ENCODE results near the gene RBMY1J. TPM values are rescaled to one million over a fixed set of nuclear protein-coding genes. Genes with fewer than 3 reads are reported as not detected.
"Not testable (repeated sequence)": the region's sequence is repeated elsewhere in the genome, so short reads cannot be mapped to it uniquely, and the experiment has no call there.

Gene RBMY1J
- total RNA-seq (not detected), polyA plus RNA-seq (not detected), total RNA-seq (0 reads per million in 6 experiments)

DNA sequence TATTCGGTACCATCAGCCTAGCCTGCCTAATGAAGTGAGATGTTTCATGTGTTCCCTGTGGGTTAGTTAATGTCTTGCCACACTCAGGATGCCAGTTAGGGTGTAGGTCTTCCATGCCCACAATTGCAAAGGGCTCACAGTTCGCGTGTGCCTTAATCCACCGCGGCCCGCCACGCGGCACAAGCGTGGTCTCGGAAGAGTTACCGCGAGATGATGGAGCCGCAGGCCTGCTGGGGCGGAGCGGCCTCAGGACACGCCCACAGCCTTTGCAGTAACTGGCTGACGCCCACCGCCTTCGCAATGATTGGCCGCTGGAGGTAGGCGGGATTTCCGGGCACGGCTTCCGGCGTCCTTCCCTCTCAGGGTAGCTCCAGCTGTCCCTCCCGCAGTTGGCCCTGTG lies at the start of gene RBMY1J:
Gene RBMY1J, plus strand, starts transcription at position 301 of the 400 bp plus-strand sequence. CDS start 2,038 bp downstream, outside the sequence.
- H3K4me1 Mint-ChIP-seq, H3K4me3 Mint-ChIP-seq, POLR2A ChIA-PET, H3K27ac Mint-ChIP-seq, DNase-seq, H3K36me3 Mint-ChIP-seq, H3K27me3 Mint-ChIP-seq, H3K9me3 Mint-ChIP-seq, ATAC-seq: not testable (repeated sequence)

DNA sequence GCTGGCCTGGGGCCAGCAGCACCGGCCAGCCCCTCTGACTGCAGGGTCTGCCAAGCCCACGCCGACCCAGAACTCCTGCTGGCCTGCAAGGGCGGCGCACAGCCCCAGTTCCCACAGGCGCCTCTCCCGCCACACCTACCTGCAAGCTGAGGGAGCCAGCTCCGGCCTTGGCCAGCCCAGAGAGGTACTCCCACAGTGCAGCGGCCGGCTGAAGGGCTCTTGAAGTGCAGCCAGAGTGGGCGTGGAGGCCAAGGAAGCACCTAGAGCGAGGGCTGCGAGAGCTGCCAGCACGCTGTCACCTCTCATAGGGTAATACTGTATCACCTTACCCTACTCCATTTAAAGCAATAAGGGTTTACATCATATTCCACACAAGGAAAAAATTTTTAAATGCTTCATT lies 35.8 kb upstream of the RBMY1J start:
- H3K9me3 Mint-ChIP-seq = no peaks in the 10 kb centered on the region
- H3K27me3 Mint-ChIP-seq = no peaks in the 10 kb centered on the region
- no peak overlapping the region for H3K4me3 Mint-ChIP-seq
- DNase-seq (no peak), ATAC-seq (no peak)
- no peaks in the 10 kb centered on the region for H3K4me1 Mint-ChIP-seq
- POLR2A ChIA-PET = no interaction called here
- no peaks in the 10 kb centered on the region for H3K36me3 Mint-ChIP-seq
- no peak overlapping the region for H3K27ac Mint-ChIP-seq

DNA sequence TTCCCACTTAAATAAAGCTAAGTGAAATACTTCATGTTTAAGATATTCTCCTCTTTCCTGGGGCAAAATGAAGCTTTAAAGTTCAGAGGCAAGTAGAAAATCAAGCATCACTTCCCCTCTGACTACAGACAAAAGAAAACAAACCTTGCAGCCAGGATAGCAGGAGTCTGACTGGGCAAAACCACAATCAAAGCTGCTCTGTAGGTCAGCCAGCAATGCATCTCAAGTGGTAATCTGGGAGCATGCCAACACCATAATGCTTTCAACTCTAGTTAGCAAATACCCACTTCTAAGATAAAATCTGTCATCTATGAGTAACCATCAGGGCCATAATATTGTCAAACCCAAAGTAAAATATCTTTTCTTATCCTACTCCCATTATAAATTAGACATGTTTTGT lies 32.6 kb upstream of the RBMY1J start:
- no peak for ATAC-seq

DNA sequence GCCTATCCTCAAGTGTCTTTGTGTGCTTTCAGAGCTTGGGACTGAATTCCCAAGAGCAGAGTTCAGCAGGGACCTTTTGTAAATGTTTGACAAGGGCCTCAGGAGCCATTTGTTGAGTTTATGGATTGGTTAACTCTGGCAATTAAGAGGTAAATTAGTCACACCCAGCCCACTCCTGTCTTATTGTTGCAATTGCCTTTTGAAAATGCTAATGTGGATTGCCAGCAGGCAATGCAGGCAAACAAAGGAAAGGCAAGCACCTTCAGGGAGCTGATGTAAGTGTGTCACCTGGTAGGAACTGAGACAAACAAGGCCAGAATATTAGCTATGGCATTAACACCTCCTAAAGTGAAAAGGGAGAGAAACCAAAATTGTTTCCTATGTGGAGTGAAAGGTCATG lies 29.7 kb upstream of the RBMY1J start:
- DNase-seq (no peak), ATAC-seq (no peak)
- POLR2A ChIA-PET = no interaction called here
- Mint-ChIP-seq H3K36me3 (no peaks in the 10 kb centered on the region), H3K27ac (no peak overlapping the region), H3K4me1 (no peaks in the 10 kb centered on the region), H3K27me3 (no peaks in the 10 kb centered on the region), H3K4me3 (no peak overlapping the region), H3K9me3 (peaks cover 0 to 4% (median 0%) of the 10 kb centered on the region in 9 donors)

More for the DNA sequence above, 32.6 kb upstream of the RBMY1J start:
- Mint-ChIP-seq H3K4me3 (no peak overlapping the region), H3K27me3 (no peaks in the 10 kb centered on the region), H3K27ac (no peak overlapping the region), H3K9me3 (peaks cover 0 to 4% (median 0%) of the 10 kb centered on the region in 9 donors), H3K4me1 (no peaks in the 10 kb centered on the region), H3K36me3 (no peaks in the 10 kb centered on the region)
- POLR2A ChIA-PET = no interaction called here
- no peak for DNase-seq

DNA sequence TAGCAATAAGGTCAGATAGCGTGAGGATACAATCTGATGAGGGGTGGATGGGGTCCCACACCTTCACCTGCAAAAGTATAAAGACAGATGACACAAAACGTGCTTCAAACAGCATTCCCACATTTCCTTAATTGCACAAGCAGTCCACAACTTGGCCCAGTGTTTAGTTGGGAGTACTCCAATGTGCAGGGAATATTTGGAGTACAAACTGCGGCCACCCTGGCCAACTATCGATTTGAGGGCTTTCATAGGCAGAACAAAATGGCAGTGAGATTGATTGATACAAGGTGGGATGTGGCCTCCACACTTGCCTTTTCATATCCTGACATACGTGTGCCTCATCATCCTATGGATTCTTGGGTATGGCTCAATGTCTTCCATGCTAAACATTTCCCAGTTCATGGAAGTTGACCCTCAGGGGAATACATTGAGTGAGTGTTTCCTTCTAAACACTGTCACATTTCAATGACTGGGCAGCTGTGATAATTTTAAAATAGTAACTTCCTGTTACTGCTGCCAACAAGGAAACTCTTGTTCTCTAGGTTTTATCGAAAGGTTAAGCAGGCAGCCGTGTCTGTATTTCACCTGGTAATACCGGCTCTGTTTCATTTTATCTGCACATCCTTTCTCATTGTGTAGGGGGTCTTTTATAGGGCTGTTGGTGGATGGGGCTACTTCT lies 41.6 kb downstream of the RBMY1J start:
- H3K36me3 Mint-ChIP-seq, DNase-seq, ATAC-seq, H3K4me3 Mint-ChIP-seq, H3K27me3 Mint-ChIP-seq, POLR2A ChIA-PET, H3K27ac Mint-ChIP-seq, H3K9me3 Mint-ChIP-seq, H3K4me1 Mint-ChIP-seq: not testable (repeated sequence)

DNA sequence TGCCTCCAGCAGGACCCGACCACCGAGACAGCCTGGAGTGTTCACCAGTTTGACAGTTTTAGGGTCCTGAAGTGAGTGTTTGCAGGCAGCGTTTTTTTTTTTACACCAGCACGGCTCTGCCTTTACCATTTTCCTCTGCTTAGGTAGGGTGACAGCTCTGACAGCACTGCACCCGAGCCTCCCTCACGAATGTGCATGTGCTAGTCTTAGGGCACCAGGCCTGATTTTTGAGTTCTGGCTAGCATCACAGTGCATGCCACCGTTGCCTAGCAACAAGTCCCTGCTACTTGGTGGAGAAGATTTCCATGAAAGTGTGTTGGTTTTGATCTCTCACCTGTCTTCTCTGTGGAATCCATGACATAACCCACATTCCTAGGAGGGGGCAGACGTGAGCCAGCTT lies 52.3 kb downstream of the RBMY1J start:
- H3K36me3 Mint-ChIP-seq, H3K27ac Mint-ChIP-seq, H3K4me1 Mint-ChIP-seq, H3K27me3 Mint-ChIP-seq, H3K4me3 Mint-ChIP-seq, ATAC-seq, DNase-seq, H3K9me3 Mint-ChIP-seq, POLR2A ChIA-PET: not testable (repeated sequence)

DNA sequence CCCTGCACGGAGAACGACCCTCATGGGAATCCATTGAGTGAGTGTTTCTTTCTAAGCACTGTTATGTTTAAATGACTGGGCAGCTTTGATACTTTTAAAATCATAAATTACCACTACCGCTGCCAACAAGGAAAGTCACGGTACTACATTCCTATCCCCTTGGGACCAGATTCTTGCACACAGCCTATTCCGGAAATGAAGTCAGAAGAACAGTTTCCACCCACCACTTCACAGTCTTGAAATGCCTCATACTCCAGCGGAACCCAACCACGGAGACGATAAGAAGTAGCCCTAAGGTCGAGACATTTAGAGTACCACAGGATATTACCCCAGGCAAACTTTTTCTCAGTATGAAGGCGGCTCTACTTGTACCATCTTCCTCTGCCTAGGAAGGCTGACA lies 58.8 kb downstream of the RBMY1J start:
- H3K36me3 Mint-ChIP-seq, H3K27me3 Mint-ChIP-seq, H3K27ac Mint-ChIP-seq, H3K4me3 Mint-ChIP-seq, H3K4me1 Mint-ChIP-seq, POLR2A ChIA-PET, H3K9me3 Mint-ChIP-seq, DNase-seq, ATAC-seq: not testable (repeated sequence)

Other genes starting within 250 kb of the RBMY1J start
- gene RBMY1F, start 220.5 kb upstream of the RBMY1J start, total RNA-seq = not detected
- not detected for gene RBMY1F, start 220.5 kb upstream of the RBMY1J start, polyA plus RNA-seq